ENCODE results near the gene UBQLN4.

DNA sequence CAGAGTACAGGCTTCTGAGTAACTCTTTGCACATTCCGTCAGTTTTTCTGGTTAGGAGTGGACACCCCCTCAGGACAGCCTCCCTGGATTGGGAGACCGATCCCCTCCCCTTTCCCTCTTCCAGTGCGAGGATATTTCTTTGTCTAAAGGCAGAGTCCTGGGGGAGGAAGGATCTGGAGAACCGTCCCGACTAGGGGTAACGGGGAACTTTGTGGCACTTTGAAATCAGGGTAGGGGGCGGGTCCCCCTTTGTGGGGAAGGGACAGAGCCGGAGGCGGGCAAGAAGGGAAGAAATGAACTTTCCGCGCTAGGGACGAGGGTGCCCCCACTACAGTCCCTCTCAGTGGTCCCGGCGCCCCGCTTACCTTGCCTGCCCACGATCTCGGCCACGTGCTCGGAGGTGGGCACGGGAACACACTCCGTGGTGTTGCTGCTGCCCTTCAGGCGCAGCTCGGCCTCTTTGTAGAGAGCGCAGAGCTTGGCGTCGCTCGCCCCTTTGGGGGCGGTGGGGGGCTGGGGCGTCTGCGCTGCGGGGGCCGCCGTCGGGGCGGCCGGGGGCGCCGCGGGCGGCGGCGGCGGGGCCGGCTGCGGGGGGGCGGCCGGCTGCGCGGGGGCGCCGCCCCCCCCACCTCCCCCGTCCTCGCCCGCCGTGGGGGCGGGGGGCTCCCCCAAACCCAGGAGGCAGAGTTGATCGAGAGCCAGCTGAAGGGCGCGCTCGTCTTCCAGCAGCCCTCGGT is 27.8 kb upstream of the UBQLN4 start:
- no peak for TF ChIP-seq TAF1 (IDR thresholded peaks at IDR 0.05; ENCODE audit: borderline replicate concordance, low read depth, low read length)
- no peak; the same call in 1 of the 2 replicates for TF ChIP-seq POLR2AphosphoS5 (IDR thresholded peaks at IDR 0.05; ENCODE audit: low read depth, low read length)
- TF ChIP-seq, protein P1, sequence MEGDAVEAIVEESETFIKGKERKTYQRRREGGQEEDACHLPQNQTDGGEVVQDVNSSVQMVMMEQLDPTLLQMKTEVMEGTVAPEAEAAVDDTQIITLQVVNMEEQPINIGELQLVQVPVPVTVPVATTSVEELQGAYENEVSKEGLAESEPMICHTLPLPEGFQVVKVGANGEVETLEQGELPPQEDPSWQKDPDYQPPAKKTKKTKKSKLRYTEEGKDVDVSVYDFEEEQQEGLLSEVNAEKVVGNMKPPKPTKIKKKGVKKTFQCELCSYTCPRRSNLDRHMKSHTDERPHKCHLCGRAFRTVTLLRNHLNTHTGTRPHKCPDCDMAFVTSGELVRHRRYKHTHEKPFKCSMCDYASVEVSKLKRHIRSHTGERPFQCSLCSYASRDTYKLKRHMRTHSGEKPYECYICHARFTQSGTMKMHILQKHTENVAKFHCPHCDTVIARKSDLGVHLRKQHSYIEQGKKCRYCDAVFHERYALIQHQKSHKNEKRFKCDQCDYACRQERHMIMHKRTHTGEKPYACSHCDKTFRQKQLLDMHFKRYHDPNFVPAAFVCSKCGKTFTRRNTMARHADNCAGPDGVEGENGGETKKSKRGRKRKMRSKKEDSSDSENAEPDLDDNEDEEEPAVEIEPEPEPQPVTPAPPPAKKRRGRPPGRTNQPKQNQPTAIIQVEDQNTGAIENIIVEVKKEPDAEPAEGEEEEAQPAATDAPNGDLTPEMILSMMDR (IDR thresholded peaks at IDR 0.05) = no peak
- TF ChIP-seq ELF1 (IDR thresholded peaks at IDR 0.05) = no peak
- TF ChIP-seq RAD21 (IDR thresholded peaks at IDR 0.05; ENCODE audit: low read length) = no peak
